Duodenal mucosa (tissue), 2 donors: ENCODE measurements around the gene DDIT4.
"Not testable (repeated sequence)": the region's sequence is repeated elsewhere in the genome, so short reads cannot be mapped to it uniquely, and the experiment has no call there.

ENCODE experiments used
- H3K27ac ChIP-seq: one replicate; pipeline ENCODE4 v1.7.0; 2013; ENCODE audit warnings: low read depth, low read length
- H3K27me3 ChIP-seq, 2 donors: one replicate each; pipeline ENCODE4 v1.7.0; 2013; ENCODE audit warnings: low read length in 2 of 2, control low read depth in 1 of 2; ENCODE audit not compliant: insufficient read depth in 2 of 2, control insufficient read depth in 1 of 2
- H3K36me3 ChIP-seq, 2 donors: one replicate each; pipeline ENCODE4 v1.7.0; 2013; ENCODE audit warnings: low read length in 2 of 2, control low read depth in 1 of 2; ENCODE audit not compliant: insufficient read depth in 2 of 2, control insufficient read depth in 1 of 2
- H3K4me1 ChIP-seq, 2 donors: one replicate each; pipeline ENCODE4 v1.7.0; 2013; ENCODE audit warnings: low read length in 2 of 2, control low read depth in 1 of 2; ENCODE audit not compliant: insufficient read depth in 2 of 2, control insufficient read depth in 1 of 2
- H3K4me3 ChIP-seq, 2 donors: one replicate each; pipeline ENCODE4 v1.7.0; 2013; ENCODE audit warnings: low read length in 2 of 2, low read depth in 1 of 2
- H3K9ac ChIP-seq, 2 donors: one replicate each; pipeline ENCODE4 v1.7.0; 2013; ENCODE audit warnings: low read length in 2 of 2, low read depth in 1 of 2
- H3K9me3 ChIP-seq, 2 donors: one replicate each; pipeline ENCODE4 v1.7.0; 2013; ENCODE audit warnings: low read length in 2 of 2, control low read depth in 1 of 2; ENCODE audit not compliant: control insufficient read depth in 1 of 2

The DDIT4 gene

GRCh38 chr10:72249176-72249862 lies 24.4 kb upstream of the DDIT4 start:
- H3K4me3 ChIP-seq: peak overlapping the region in 1 of 2 donors; percentile 47
- H3K4me1 ChIP-seq: peaks cover 44 to 52% of the 10 kb centered on the region in 2 donors

GRCh38 chr10:72250666-72251065 lies 23.1 kb upstream of the DDIT4 start:
- Histone ChIP-seq H3K9ac (no peak overlapping the region), H3K4me1 (peaks cover 47 to 54% of the 10 kb centered on the region in 2 donors)

More at GRCh38 chr10:72249176-72249862, 24.4 kb upstream of the DDIT4 start:
- not testable (repeated sequence) for H3K9me3 ChIP-seq, H3K36me3 ChIP-seq, H3K27me3 ChIP-seq
- Histone ChIP-seq H3K27ac (peak overlapping the region; percentile 86), H3K9ac (peak overlapping the region in 1 of 2 donors; percentile 54)

GRCh38 chr10:72251635-72252034 lies 22.1 kb upstream of the DDIT4 start:
- H3K4me1 ChIP-seq: peaks cover 39 to 47% of the 10 kb centered on the region in 2 donors
- H3K9me3 ChIP-seq: no peaks in the 10 kb centered on the region
- H3K9ac ChIP-seq: no peak overlapping the region
- no peak overlapping the region for H3K4me3 ChIP-seq
- no peaks in the 10 kb centered on the region for H3K36me3 ChIP-seq
- no peak overlapping the region for H3K27ac ChIP-seq
- H3K27me3 ChIP-seq: no peaks in the 10 kb centered on the region

More at GRCh38 chr10:72250666-72251065, 23.1 kb upstream of the DDIT4 start:
- no peaks in the 10 kb centered on the region for H3K9me3 ChIP-seq
- no peaks in the 10 kb centered on the region for H3K27me3 ChIP-seq
- no peak overlapping the region for H3K4me3 ChIP-seq
- no peaks in the 10 kb centered on the region for H3K36me3 ChIP-seq
- no peak overlapping the region for H3K27ac ChIP-seq

GRCh38 chr10:72252972-72253371 lies 20.8 kb upstream of the DDIT4 start:
- no peak overlapping the region for H3K27ac ChIP-seq
- H3K36me3 ChIP-seq: no peaks in the 10 kb centered on the region
- H3K27me3 ChIP-seq: no peaks in the 10 kb centered on the region
- H3K9me3 ChIP-seq: no peaks in the 10 kb centered on the region
- H3K9ac ChIP-seq: no peak overlapping the region
- no peak overlapping the region for H3K4me3 ChIP-seq
- H3K4me1 ChIP-seq: peaks cover 36 to 43% of the 10 kb centered on the region in 2 donors

GRCh38 chr10:72253578-72253977 lies 20.1 kb upstream of the DDIT4 start:
- peaks cover 30 to 37% of the 10 kb centered on the region in 2 donors for H3K4me1 ChIP-seq
- H3K9me3 ChIP-seq: no peaks in the 10 kb centered on the region
- H3K9ac ChIP-seq: no peak overlapping the region
- no peak overlapping the region for H3K4me3 ChIP-seq
- no peaks in the 10 kb centered on the region for H3K36me3 ChIP-seq
- no peak overlapping the region for H3K27ac ChIP-seq
- no peaks in the 10 kb centered on the region for H3K27me3 ChIP-seq

GRCh38 chr10:72254813-72255568 lies 18.7 kb upstream of the DDIT4 start:
- no peaks in the 10 kb centered on the region for H3K36me3 ChIP-seq
- H3K4me1 ChIP-seq: peaks cover 29 to 37% of the 10 kb centered on the region in 2 donors
- no peaks in the 10 kb centered on the region for H3K9me3 ChIP-seq
- H3K27ac ChIP-seq: peak overlapping the region; percentile 64
- H3K4me3 ChIP-seq: peak overlapping the region; percentile 37 to 57
- H3K9ac ChIP-seq: peak overlapping the region; percentile 26 to 65
- no peaks in the 10 kb centered on the region for H3K27me3 ChIP-seq

- H3K4me3 ChIP-seq: no peak overlapping the region
- no peaks in the 10 kb centered on the region for H3K27me3 ChIP-seq
- H3K9ac ChIP-seq: no peak overlapping the region
- peaks cover 37 to 41% of the 10 kb centered on the region in 2 donors for H3K4me1 ChIP-seq
- H3K27ac ChIP-seq: no peak overlapping the region
- H3K36me3 ChIP-seq: no peaks in the 10 kb centered on the region
- H3K9me3 ChIP-seq: no peaks in the 10 kb centered on the region
Observed at GRCh38 chr10:72255977-72256729, 17.6 kb upstream of the DDIT4 start.

- no peaks in the 10 kb centered on the region for H3K36me3 ChIP-seq
- no peak overlapping the region for H3K9ac ChIP-seq
- no peak overlapping the region for H3K4me3 ChIP-seq
- no peaks in the 10 kb centered on the region for H3K27me3 ChIP-seq
- no peaks in the 10 kb centered on the region for H3K9me3 ChIP-seq
- H3K27ac ChIP-seq: no peak overlapping the region
- peaks cover 47 to 52% of the 10 kb centered on the region in 2 donors for H3K4me1 ChIP-seq
Observed at GRCh38 chr10:72257051-72257892, 16.5 kb upstream of the DDIT4 start.

GRCh38 chr10:72258617-72259016 lies 15.1 kb upstream of the DDIT4 start:
- H3K9ac ChIP-seq: no peak overlapping the region
- H3K36me3 ChIP-seq: no peaks in the 10 kb centered on the region
- no peak overlapping the region for H3K27ac ChIP-seq
- no peak overlapping the region for H3K4me3 ChIP-seq
- H3K9me3 ChIP-seq: no peaks in the 10 kb centered on the region
- H3K4me1 ChIP-seq: peaks cover 47 to 57% of the 10 kb centered on the region in 2 donors
- no peaks in the 10 kb centered on the region for H3K27me3 ChIP-seq
